Cardiac ventricle fibroblast (primary cell): ENCODE data around the gene DYNAP. TPM values are rescaled to one million over a fixed set of nuclear protein-coding genes. Genes with fewer than 3 reads are reported as not detected.

ENCODE experiments used
- total RNA-seq: library from RNA; depleted of rRNA; stranded (reverse); fragments of >200 nt; gene quantifications from 2 replicates; pipeline ENCODE4 v1.2.3, GENCODE V29; 2015

DYNAP gene, protein sequence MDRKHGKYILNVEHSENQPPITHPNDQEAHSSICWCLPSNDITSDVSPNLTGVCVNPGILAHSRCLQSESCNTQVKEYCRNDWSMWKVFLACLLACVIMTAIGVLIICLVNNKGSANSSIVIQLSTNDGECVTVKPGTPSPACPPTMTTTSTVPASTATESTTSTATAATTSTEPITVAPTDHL
- not detected in 2 replicates for total RNA-seq

DNA sequence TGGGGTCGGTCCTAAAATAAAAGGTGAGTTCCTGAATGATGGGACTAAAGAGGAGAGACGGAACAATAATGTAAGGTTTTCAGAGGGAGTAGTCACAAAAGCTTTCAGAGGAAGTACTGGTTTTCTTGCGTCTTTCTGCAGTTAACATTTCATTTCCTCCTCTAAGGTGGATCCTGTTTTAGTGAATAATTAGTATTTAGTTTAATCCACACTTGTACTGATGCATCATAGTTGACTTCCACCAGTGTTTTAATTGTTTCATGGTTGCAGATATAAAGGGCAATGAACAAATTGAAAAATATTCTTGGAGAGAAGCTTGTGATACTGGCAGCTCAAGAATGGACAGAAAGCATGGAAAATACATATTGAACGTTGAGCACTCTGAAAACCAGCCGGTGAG, at the start of gene DYNAP:
Gene DYNAP (plus strand): TSS at position 301 of the 400 bp plus-strand sequence. CDS start 38 bp downstream, at position 339.

Other genes starting within 250 kb of the DYNAP start
- not detected in 2 replicates for gene STARD6, start 233.4 kb upstream of the DYNAP start, total RNA-seq
- gene C18orf54, start 233.3 kb upstream of the DYNAP start, total RNA-seq: 1.9 and 2.2 TPM in 2 replicates
- 1.1 and 1.5 TPM in 2 replicates for gene RAB27B, start 237.2 kb downstream of the DYNAP start, total RNA-seq